GM18507 (cell line): ENCODE results near the gene NSMF.
A peak's percentile ranks its signal among the peaks of the same experiment; 100 is the strongest.
"Not testable (repeated sequence)": the region's sequence is repeated elsewhere in the genome, so short reads cannot be mapped to it uniquely, and the experiment has no call there.

Source experiments
- DNase-seq: peaks from one replicate; pipeline ENCODE4 v3.0.0; 2011; ENCODE audit warnings: low read depth; ENCODE audit not compliant: insufficient read length; ENCODE audit errors: extremely low spot score
- FAIRE-seq: peaks from 2 replicates; lab custom pipeline; 2011; peaks lifted over from hg19 to GRCh38; lab: Jason Lieb, UNC

NSMF gene

GRCh38 chr9:137451264-137452005 is 7.7 kb downstream of the NSMF start:
- FAIRE-seq, DNase-seq: not testable (repeated sequence)

DNA sequence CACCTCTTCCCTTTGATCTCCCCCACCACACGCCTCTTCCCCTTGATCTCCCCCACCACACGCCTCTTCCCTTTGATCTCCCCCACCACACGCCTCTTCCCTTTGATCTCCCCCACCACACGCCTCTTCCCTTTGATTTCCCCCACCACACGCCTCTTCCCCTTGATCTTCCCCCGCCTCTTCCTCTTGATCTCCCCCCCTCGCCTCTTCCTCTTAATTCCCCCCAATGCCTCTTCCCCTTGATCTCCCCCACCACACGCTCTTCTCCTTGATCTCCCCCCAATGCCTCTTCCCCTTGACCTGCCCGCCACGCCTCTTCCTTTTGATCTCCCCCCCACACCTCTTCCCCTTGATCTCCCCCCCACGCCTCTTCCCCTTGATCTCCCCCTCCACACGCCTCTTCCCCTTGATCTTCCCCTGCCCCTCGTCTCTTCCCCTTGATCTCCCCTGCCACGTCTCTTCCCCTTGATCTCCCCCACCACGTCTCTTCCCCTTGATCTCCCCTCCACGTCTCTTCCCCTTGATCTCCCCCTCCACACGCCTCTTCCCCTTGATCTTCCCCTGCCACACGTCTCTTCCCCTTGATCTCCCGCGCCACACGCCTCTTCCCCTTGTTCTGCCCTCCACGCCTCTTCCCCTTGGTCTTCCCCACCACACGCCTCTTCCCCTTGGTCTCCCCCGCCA is 8.5 kb downstream of the NSMF start:
- FAIRE-seq, DNase-seq: not testable (repeated sequence)

- FAIRE-seq: no peak
- no peak for DNase-seq
Observed at GRCh38 chr9:137449931-137450538, 9.1 kb downstream of the NSMF start.

GRCh38 chr9:137449081-137449844 is 9.9 kb downstream of the NSMF start:
- DNase-seq (no peak), FAIRE-seq (no peak)

DNA sequence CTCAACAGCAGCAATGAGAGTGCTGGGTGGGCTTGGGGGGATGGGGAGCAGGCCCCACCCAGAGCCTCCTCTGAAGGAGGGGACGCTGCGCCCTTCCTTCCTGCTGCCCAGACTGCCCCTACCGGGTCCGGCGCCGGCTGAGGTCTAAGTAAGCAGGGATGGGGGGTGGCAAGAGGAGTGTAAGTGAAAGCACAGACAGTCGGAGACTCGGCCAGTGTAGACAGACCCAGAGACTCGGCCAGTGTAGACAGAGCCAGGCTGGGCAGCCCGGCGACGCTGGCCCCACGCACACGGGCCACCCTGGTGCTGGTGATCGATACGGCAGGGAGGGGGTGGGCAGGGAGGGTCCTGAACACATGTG is 10.6 kb downstream of the NSMF start:
- FAIRE-seq (no peak), DNase-seq (no peak)

DNA sequence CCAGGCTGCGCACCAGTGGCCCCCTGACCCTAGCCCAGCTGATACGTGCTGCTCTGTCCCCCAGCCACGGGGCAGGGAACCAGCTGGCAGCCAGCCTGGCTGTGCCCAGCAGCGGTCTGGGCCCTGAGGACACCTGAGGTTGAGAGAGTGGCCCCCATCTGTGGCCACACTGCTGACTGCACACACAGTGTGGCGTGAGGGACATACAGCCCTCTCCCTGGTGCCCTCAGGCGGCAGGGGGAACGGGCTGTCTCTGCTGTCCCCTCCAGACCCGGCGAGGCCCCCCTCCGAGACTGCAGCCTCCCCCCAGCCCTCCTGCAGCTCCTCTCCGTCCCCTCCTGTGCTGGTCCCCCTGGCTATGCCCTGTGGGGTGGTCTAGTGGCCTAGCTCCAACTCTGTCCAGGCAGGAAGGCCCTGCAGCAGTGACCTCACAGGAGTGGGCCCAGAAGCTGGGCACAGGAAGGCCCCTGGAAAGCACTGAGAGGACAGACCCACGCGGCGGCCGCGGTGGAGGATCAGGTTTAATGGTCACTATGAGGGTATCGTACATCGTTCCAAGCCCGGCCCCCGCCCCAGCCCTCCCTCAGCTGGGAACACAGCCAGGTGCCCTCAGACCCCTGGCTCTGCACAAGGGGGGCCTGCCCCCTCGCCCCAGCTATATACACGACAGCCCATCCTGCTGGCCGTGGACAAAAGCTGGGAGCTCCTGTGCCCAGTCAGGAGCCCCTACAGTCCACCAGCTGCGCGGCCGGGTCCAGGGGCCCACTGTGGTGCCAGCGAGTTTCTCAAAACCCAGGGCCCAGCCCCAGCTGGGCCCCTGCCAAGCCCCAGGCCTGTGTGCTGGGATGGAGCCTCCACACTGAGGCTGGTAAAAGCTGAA is 11.2 kb downstream of the NSMF start:
- DNase-seq (no peak), FAIRE-seq (no peak)

- no peak for FAIRE-seq
- no peak for DNase-seq
Observed at GRCh38 chr9:137446851-137447471, 12.2 kb downstream of the NSMF start.

DNA sequence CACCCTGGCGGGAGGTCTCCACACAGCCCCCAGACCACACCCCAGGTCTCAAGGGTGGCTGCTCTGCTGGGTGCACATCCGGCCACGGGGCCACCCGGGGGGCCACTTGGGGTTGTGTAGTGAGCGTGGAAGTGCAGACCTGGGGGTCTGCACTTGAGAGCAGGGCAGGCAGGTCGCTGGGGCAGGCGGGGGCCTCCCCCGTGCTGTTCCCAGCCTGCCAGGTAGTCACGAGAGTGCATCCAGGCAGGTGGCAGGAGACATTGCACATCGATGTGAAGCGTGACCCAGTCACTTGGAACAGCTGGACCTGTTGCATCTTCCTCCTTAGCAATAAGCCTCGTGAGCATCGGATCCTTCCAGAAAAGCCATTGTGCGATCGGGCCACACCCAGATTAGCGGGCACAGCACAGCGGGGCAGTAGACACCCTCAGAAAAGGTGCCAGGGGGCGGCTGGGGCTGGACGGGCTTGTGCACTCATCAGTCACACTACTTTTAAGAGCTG is 13.2 kb downstream of the NSMF start:
- FAIRE-seq: no peak

DNA sequence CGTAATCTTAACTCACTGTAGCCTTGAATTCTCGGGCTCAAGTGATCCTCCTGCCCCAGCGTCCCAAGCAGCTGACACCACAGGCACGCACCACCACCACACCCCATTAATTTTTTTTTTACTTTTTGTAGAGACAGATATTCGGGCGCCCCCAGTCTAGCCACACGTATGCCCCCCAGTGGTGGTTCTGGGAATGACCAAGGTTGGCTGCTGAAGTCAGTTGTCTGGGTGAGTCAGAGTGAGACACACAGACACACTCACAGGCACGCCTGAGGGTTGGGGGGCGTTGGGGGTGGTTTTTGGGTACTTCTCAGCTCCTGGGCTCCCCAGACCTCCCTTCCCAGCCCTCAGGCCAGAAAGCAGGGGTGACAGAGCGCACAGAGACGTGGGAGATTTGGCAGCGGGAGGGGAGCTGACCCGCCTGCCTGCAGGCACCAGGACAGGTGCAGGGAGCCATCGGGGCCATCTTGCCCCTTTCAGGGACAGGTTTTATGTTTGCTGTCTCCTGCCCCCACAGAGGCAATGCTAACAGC is 13.8 kb downstream of the NSMF start:
- peak; percentile 78 for FAIRE-seq
- DNase-seq: peak; percentile 74

More for the DNA sequence above, 13.2 kb downstream of the NSMF start:
- DNase-seq: no peak

DNA sequence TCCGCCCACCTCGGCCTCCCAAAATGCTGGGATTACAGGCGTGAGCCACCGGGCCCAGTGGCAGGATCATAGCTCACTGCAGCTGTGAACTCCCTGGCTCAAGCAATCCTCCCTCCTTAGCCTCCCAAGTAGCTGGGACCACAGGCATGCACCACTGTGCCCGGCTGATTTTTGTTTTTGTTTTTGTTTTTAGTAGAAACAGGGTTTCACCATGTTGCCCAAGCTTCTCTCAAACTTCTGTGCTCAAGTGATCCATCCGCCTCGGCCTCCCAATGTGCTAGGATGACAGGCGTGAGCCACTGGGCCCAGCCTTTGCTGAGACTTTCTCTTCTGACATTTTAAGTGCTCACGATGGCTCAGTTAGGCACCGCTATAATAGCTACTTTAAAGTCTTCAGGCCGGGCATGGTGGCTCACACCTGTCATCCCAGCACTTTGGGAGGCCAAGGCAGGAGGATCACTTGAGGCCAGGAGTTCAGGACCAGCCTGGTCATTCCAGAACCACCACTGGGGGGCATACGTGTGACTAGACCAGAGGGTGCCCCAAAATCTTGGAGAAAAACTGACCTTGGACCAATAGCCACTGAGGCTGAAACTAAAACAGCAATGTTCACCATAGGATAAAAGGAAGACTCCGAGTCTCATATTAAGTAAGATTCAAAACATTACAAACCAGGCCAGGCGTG is 14.9 kb downstream of the NSMF start:
- no peak for FAIRE-seq
- no peak for DNase-seq

GRCh38 chr9:137441935-137442321 is 17.2 kb downstream of the NSMF start:
- no peak for DNase-seq
- no peak for FAIRE-seq

GRCh38 chr9:137441289-137441934 is 17.7 kb downstream of the NSMF start, which contains the start of gene ENTPD8:
ENTPD8 (minus strand) TSS chr9:137441357; CDS start chr9:137438285, 3,072 bp downstream.
- FAIRE-seq (no peak), DNase-seq (no peak)

- no peak for FAIRE-seq
- DNase-seq: no peak
Observed at GRCh38 chr9:137439158-137439714, 19.9 kb downstream of the NSMF start.

- no peak for DNase-seq
- FAIRE-seq: no peak
Observed at GRCh38 chr9:137438591-137439157, 20.5 kb downstream of the NSMF start.

- no peak for FAIRE-seq
- DNase-seq: no peak
Observed at GRCh38 chr9:137437691-137438590, 21.2 kb downstream of the NSMF start.
